Measurements from ENCODE around the gene TBX4. TPM values are rescaled to one million over a fixed set of nuclear protein-coding genes. Genes with fewer than 3 reads are reported as not detected.

Gene TBX4
- total RNA-seq, 3 donors from 2014 or later, result not detected

DNA sequence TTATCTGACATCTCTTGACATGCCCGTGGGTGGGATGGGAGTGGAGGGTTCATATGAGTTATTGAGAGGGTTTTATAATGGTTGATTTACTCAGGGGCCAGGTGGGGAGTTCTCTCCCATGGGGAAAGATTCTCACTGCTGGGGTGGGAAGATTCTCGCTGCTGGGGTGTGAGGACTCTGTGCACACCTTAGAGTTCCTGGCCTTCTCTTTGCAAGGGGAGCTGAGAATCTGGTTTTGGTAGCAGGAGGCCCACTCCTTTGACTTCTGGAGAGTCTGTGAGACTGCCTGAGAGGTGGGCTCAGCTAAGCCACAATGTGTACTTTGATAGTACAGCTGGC is 31.5 kb downstream of the TBX4 start:
- ATAC-seq (no peak), DNase-seq (no peak)
- Histone ChIP-seq H3K36me3 (ENCODE audit: low read depth) (no peaks in the 10 kb centered on the region), H3K4me1 (ENCODE audit: low read depth) (no peaks in the 10 kb centered on the region), H3K9me3 (no peaks in the 10 kb centered on the region), H3K4me3 (no peak overlapping the region)
- TF ChIP-seq, protein P1, sequence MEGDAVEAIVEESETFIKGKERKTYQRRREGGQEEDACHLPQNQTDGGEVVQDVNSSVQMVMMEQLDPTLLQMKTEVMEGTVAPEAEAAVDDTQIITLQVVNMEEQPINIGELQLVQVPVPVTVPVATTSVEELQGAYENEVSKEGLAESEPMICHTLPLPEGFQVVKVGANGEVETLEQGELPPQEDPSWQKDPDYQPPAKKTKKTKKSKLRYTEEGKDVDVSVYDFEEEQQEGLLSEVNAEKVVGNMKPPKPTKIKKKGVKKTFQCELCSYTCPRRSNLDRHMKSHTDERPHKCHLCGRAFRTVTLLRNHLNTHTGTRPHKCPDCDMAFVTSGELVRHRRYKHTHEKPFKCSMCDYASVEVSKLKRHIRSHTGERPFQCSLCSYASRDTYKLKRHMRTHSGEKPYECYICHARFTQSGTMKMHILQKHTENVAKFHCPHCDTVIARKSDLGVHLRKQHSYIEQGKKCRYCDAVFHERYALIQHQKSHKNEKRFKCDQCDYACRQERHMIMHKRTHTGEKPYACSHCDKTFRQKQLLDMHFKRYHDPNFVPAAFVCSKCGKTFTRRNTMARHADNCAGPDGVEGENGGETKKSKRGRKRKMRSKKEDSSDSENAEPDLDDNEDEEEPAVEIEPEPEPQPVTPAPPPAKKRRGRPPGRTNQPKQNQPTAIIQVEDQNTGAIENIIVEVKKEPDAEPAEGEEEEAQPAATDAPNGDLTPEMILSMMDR (IDR thresholded peaks at IDR 0.05), result no peak
- intact Hi-C loops (cut with DNase I, micrococcal nuclease), result no loop called here

DNA sequence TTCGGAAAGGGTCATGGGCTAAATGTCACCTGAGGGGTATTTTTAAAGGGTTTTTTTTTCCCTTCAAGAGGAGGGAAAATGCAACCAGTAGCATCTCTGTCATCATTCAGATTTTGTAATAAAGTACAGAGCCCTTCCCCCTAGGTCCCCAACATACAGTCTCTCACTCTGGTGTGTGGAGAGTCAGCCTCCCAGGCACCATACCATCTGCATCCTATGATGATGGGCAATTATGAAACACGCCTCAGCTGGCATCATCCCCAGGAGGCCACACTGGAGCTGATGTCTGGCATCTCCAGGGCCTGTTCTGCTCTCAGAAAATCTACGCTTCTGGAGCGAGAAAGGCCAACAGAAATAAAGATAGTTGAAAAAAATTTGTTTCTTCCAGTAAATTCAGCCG is 32.0 kb downstream of the TBX4 start:
- Histone ChIP-seq H3K4me3 (no peak overlapping the region), H3K36me3 (ENCODE audit: low read depth) (no peaks in the 10 kb centered on the region), H3K4me1 (ENCODE audit: low read depth) (no peaks in the 10 kb centered on the region), H3K9me3 (no peaks in the 10 kb centered on the region)
- TF ChIP-seq, protein P1 (IDR thresholded peaks at IDR 0.05), result no peak
- no peak for ATAC-seq
- no peak for DNase-seq
- intact Hi-C loops (cut with DNase I, micrococcal nuclease), result no loop called here

DNA sequence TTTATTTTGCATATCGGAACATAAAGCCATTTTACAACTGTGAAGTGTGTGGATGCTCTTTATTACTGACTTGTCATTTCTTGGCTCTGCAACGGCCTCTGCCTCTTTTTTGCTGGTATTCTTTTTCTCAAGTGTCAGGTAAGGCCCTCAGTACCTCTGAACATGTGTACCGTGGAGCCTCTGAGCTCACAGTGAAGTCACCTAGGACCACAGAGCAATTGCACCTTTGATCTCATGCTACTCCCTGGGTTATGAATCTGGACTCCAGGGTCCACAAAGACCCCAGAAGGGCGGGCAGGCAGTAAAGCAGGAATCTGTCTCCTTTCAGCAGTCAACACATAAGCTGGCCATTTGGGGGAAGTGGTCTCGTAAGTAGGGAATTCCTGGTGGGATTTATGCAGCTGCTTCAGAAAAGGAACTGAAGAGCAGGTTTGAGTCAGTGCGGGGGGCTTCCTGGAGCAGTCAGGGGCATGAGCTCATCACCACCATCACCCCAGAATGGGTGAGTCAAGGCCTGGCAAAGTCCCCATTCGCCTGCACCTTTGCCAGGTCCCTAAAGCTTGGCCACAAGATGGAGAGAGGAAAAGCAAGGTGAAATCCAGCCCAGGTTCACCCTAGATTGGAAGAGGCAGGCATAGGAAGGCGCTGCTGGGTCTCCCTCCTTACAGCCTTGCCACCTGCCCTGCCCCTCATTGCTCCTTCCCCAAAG is 33.0 kb downstream of the TBX4 start:
- no peaks in the 10 kb centered on the region for H3K9me3 ChIP-seq
- no peaks in the 10 kb centered on the region for H3K36me3 ChIP-seq (ENCODE audit: low read depth)
- H3K4me3 ChIP-seq, result no peak overlapping the region
- H3K4me1 ChIP-seq (ENCODE audit: low read depth), result no peaks in the 10 kb centered on the region
- TF ChIP-seq, protein P1 (IDR thresholded peaks at IDR 0.05), result no peak
- intact Hi-C loops (cut with DNase I, micrococcal nuclease), result no loop called here
- DNase-seq (no peak), ATAC-seq (no peak)

DNA sequence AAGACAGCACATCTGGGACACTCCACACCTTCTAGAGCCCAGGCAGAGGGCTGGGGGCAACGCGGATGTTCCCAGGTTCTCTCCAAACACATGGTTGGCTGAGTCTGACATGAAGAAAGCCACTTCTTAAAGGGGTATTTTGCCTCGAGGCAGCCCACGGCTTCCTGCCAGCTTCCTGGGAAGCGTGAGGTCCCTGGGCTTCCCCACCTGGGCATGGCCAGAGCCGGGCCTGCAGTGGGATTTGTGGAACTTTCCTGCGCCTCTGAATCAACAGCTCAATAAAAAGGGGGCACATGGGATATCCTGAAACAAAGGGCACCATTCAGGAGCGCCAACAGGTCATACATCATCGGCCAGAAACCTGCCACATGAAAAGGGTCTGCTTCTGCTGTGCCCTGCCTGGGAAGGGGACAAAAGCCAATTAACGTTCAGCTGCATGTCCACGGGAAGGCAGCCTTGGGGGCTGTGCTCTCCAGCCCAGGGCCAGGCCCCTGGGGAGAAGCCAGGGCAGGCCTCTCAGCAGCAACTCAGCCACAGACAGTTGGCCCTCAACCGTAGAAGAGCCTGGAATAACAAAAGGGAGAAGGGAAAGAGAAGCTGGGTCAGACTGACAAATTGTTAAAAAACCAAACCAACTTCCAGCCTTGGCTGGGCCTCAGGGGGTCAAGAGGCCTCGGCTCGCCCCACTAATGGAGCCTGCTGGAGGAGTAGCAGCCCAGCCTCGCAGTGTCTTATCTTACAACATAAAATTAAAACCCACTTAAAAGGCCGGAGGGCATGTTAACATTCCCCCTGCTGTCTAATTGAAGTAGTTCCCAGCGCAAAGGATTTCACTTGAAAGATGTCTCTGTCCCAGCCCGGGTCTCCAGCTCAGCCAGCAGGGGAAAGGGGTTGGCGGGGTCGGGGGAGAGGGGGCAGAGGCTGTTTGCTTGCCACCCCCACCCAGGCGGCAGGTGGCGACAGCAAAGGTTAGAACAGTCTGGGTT is 34.2 kb downstream of the TBX4 start:
- no peaks in the 10 kb centered on the region for H3K9me3 ChIP-seq
- ATAC-seq (no peak), DNase-seq (no peak)

DNA sequence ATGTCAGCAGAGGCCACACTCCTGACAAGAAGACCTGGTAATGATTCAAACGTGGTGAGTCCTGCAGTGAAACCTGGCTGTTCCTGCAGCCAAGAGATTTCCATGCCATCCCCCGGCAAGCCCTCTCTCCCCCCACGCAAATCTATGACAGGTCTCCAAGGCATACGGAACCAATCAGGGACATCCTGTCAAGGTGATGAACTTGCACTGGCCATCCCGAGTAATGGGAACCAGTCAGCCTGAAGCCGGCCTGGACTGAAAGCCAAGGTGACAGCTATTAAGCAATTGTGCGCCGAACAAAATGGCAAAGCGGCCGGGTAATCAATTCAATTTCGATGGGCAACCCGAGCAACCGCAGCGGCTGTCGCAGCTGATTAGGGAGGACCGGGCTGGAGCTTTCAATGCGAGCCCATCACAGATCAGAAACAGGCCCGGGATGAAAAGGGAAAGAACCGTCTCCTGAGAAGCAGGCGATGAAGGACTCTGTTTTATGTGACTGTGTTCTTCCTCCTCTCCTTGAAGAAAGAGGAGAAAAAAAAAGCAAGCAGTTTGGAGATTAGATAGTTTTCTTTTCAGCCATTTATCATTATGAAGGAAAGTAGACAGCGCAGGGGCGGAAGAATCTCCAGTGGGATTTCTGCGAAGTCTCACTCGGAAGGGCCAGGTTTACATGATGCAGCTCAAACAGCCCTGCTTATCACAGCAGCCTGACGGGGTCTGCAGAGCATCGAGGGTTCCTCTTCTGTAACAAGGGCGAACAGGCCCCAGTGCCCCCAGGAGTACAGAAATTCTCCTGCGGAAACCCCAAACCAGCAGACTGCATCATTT is 35.2 kb downstream of the TBX4 start:
- no peaks in the 10 kb centered on the region for H3K4me1 ChIP-seq (ENCODE audit: low read depth)
- H3K4me3 ChIP-seq, result no peak overlapping the region
- TF ChIP-seq, protein P1 (IDR thresholded peaks at IDR 0.05), result no peak
- ATAC-seq, result no peak
- intact Hi-C loops (cut with DNase I, micrococcal nuclease), result no loop called here
- DNase-seq, result no peak
- H3K36me3 ChIP-seq (ENCODE audit: low read depth), result no peaks in the 10 kb centered on the region
- no peaks in the 10 kb centered on the region for H3K9me3 ChIP-seq

More for the DNA sequence above, 34.2 kb downstream of the TBX4 start:
- H3K4me1 ChIP-seq (ENCODE audit: low read depth), result no peaks in the 10 kb centered on the region
- H3K4me3 ChIP-seq, result no peak overlapping the region
- no peaks in the 10 kb centered on the region for H3K36me3 ChIP-seq (ENCODE audit: low read depth)
- TF ChIP-seq, protein P1 (IDR thresholded peaks at IDR 0.05), result no peak
- intact Hi-C loops (cut with DNase I, micrococcal nuclease), result no loop called here
